LNCaP clone FGC (cell line): ENCODE measurements around the gene EHBP1L1.

Experiments
- DNase-seq: peaks from one replicate; pipeline ENCODE4 v3.0.0-alpha.2; 2011; ENCODE audit warnings: low read depth
- H3K4me3 ChIP-seq: 2 replicates; pipeline ENCODE4 v1.5.1; 2011; ENCODE audit warnings: mild to moderate bottlenecking, low read depth, low read length, control low read depth
- CTCF ChIP-seq: IDR thresholded peaks from 2 replicates; pipeline ENCODE4 v1.5.1; 2012; ENCODE audit warnings: mild to moderate bottlenecking; ENCODE audit not compliant: control insufficient read depth, insufficient read depth; ENCODE audit errors: extremely low read depth

EHBP1L1 gene

DNA sequence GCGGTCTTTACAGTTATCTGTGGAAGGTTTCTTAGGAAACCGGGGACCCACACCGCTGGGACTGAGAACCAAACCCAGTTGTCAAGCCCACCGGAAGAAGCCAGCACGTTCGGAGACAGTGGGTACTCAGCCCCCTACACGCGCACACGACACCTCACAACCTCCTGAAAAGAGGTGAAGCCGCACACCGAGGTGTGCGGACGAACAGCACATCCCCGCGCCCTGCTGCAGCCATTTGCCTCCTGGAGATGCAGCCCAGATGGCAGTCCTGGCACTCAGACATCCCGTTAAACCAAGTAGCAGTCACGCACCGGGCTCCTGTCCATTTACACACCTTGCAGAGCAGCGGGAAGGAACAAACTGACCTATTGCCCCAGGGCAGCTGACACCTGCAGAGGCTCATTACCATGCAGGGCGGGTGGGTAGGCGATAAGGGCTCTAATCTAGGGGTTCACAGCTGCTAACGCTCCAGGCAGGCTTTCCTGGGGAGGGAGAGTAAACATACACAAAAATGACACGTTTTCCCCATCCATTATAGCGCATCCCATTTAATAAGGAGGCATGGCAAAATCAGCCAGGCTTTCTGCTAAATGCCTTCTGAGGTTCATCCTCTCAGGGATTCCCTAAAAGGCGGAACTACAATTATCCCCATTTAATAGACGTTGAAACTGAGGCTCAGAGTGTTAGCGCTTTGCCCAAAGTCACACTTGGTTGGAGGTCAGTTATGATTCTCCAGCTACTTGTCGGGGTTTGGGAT, 864 bp upstream of the EHBP1L1 start:
- DNase-seq: peak; percentile 74

DNA sequence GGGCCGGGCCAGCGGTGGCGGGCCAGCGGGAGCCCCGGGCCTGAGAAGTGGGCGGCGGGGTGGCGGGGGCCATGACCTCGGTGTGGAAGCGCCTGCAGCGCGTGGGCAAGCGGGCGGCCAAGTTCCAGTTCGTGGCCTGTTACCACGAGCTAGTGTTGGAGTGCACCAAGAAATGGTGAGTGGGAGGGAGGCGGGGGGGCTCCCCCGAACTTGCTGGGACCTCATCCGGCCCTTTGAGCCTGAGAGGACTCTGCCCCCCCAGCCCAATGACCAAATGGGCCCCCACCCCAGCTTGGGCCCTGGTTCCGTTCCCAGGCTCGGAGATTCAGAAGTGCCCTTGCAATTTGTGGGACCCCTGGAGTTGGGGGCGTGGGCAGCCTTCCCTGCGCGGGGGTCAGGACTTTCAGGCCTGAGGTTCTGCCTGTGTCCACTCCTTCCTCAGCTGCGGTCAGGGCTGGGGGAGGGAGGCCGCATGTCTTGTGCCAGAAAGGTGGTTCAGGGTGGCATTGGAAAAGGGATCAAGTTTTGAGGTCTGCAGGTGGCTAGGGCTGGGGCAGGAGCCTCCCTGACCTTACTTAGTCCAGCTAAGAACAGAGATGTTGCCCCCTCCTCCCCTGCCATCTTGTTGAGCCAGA, 496 bp downstream of the EHBP1L1 start:
- no peak for TF ChIP-seq CTCF
- peak overlapping the region; percentile 49 for H3K4me3 ChIP-seq
- DNase-seq: no peak

More for the DNA sequence above, 864 bp upstream of the EHBP1L1 start:
- no peak for TF ChIP-seq CTCF
- H3K4me3 ChIP-seq: peak overlapping the region; percentile 57

DNA sequence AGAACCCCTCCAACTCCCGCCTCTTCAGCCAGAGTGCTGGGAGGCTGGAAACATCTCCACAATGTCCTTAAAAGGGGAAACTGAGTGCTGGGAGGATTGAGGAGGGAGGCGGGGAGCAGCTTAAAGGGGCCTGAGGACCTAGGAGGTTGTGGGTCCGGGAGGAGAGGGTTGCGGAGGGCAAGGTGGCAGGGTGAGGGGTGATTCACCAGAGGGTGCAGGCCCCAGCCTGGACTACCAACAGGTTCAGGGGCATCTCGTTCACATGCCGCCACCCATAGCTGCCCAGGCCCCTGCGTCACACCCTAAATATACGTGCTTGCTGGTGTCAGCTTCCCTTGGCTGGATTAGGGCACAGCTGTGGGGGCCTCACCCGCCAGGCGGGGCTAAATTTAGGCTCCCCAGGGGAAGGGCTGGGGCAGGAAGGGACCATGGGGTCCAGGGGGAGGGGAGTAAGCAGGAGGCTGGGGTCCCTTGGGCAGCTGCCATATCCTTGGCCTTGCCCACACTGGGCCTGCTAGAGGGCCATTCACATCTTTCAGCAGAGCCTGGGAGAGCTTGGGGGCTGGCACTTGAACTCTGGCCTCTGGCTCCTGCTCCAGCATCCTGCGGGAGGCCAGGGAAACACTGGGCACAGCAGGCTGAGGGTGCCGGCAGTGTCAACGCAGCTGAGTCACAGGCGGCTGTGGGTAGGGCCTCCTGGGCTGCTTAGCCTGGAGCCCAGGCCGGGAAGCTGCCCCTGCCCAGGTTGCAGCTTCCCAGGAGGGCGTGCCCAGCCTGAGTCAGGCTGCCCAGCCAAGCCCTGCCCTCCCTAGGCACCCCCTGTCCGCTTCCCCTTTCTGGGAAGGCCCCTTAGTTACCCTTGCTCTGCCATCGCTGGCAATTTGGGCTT, 1.3 kb downstream of the EHBP1L1 start:
- DNase-seq: no peak
- no peak for TF ChIP-seq CTCF
- H3K4me3 ChIP-seq: no peak overlapping the region

GRCh38 chr11:65577756-65578109, 1.9 kb downstream of the EHBP1L1 start:
- DNase-seq: no peak
- no peak overlapping the region for H3K4me3 ChIP-seq
- TF ChIP-seq CTCF: no peak

DNA sequence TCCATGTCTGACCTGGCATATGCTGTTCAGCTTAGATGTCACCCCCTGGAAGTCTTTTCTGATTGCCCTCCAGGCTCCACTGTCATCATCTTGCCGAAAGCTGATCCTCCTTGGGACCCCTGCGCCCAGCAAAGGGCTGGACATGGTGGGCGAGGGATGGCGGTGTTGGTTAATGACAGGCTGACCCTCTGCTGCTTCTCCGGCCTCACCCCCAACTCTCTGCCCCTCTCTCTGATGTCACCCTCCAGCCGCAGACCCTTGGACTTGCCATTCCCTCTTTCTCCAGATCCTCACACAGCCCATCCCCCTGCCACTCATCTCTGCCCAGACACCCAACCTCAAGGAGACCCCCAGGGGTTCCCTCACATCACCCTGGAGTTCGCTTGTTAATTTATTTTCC, 2.3 kb downstream of the EHBP1L1 start:
- H3K4me3 ChIP-seq: no peak overlapping the region
- no peak for TF ChIP-seq CTCF
- no peak for DNase-seq

- no peak overlapping the region for H3K4me3 ChIP-seq
- TF ChIP-seq CTCF: no peak
- no peak for DNase-seq
Measured at GRCh38 chr11:65578667-65579066, 2.8 kb downstream of the EHBP1L1 start.
